HG03025 (cell line): ENCODE data around the gene ZC3H12A.

Experiments
- ATAC-seq: cut with Tn5 transposase; IDR thresholded peaks from one replicate; pipeline ENCODE4 v1.9.1; 2021; ENCODE audit warnings: mild to moderate bottlenecking, moderate library complexity; ENCODE audit not compliant: unreplicated experiment, low FRiP score

Gene ZC3H12A

GRCh38 chr1:37453647-37454046, 20.7 kb upstream of the ZC3H12A start:
- ATAC-seq = no peak

GRCh38 chr1:37455516-37455915, 18.9 kb upstream of the ZC3H12A start:
- ATAC-seq = no peak

- no peak for ATAC-seq
Measured at GRCh38 chr1:37456614-37457013, 17.8 kb upstream of the ZC3H12A start.

- ATAC-seq = no peak
Measured at GRCh38 chr1:37458551-37458950, 15.8 kb upstream of the ZC3H12A start.

- ATAC-seq = no peak
Measured at GRCh38 chr1:37461698-37462436, 12.5 kb upstream of the ZC3H12A start.

GRCh38 chr1:37464443-37464842, 9.9 kb upstream of the ZC3H12A start:
- no peak for ATAC-seq

GRCh38 chr1:37465593-37466517, 8.5 kb upstream of the ZC3H12A start:
- ATAC-seq = no peak

GRCh38 chr1:37468037-37468436, 6.3 kb upstream of the ZC3H12A start:
- ATAC-seq = no peak

- no peak for ATAC-seq
Measured at GRCh38 chr1:37469386-37469785, 5.0 kb upstream of the ZC3H12A start.

- no peak for ATAC-seq
Measured at GRCh38 chr1:37471345-37472231, 2.8 kb upstream of the ZC3H12A start.

GRCh38 chr1:37472281-37472680, 2.1 kb upstream of the ZC3H12A start:
- no peak for ATAC-seq

GRCh38 chr1:37472994-37473393, 1.4 kb upstream of the ZC3H12A start:
- no peak for ATAC-seq

GRCh38 chr1:37473431-37474045, 842 bp upstream of the ZC3H12A start:
- ATAC-seq = no peak

- ATAC-seq = no peak
Measured at GRCh38 chr1:37474697-37475379, 458 bp downstream of the ZC3H12A start.

GRCh38 chr1:37475380-37476086, 1.2 kb downstream of the ZC3H12A start:
- ATAC-seq = no peak

GRCh38 chr1:37476087-37476452, 1.7 kb downstream of the ZC3H12A start:
- no peak for ATAC-seq

- ATAC-seq = no peak
Measured at GRCh38 chr1:37476460-37477197, 2.2 kb downstream of the ZC3H12A start.

GRCh38 chr1:37477198-37477931, 3.0 kb downstream of the ZC3H12A start:
- no peak for ATAC-seq
